GM12864 (cell line): Measurements from ENCODE around the gene PEX5L.
"Not testable (repeated sequence)": the region's sequence is repeated elsewhere in the genome, so short reads cannot be mapped to it uniquely, and the experiment has no call there.

ENCODE experiments used
- DNase-seq: peaks from one replicate; pipeline ENCODE4 v3.0.0-alpha.2; 2011; ENCODE audit warnings: low read depth
- H3K4me3 ChIP-seq: 2 replicates; pipeline ENCODE4 v1.5.1; 2011; ENCODE audit warnings: mild to moderate bottlenecking, low read depth, low read length, control low read depth
- TF ChIP-seq, protein P1 (sequence below): IDR thresholded peaks from 2 replicates; pipeline ENCODE4 v1.5.1; 2011; ENCODE audit warnings: low read depth, mild to moderate bottlenecking, moderate library complexity, low read length, control low read depth, inconsistent platforms; ENCODE audit errors: missing control alignments

The PEX5L gene

DNA sequence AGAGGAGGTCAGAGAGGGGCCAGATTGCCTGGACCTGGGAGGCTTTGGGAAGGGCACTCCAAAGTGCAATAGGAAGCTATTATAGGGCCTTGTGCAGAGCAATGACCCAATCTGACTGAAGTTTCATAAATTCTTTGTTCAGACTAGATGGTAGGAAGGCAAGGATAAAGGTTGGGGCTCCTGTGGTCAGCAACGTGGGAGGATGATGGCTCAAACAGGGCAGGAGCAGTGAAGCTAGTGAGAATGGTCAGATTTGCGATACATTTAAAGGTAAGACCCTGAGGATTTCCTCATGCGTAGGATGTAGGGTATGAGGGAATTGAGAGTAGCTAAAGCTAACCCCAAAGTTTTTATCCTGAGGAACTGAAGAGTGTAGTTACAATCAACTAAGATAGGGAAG lies 244.9 kb downstream of the PEX5L start:
- TF ChIP-seq, protein P1, sequence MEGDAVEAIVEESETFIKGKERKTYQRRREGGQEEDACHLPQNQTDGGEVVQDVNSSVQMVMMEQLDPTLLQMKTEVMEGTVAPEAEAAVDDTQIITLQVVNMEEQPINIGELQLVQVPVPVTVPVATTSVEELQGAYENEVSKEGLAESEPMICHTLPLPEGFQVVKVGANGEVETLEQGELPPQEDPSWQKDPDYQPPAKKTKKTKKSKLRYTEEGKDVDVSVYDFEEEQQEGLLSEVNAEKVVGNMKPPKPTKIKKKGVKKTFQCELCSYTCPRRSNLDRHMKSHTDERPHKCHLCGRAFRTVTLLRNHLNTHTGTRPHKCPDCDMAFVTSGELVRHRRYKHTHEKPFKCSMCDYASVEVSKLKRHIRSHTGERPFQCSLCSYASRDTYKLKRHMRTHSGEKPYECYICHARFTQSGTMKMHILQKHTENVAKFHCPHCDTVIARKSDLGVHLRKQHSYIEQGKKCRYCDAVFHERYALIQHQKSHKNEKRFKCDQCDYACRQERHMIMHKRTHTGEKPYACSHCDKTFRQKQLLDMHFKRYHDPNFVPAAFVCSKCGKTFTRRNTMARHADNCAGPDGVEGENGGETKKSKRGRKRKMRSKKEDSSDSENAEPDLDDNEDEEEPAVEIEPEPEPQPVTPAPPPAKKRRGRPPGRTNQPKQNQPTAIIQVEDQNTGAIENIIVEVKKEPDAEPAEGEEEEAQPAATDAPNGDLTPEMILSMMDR = no peak
- no peak for DNase-seq
- H3K4me3 ChIP-seq = no peak overlapping the region

DNA sequence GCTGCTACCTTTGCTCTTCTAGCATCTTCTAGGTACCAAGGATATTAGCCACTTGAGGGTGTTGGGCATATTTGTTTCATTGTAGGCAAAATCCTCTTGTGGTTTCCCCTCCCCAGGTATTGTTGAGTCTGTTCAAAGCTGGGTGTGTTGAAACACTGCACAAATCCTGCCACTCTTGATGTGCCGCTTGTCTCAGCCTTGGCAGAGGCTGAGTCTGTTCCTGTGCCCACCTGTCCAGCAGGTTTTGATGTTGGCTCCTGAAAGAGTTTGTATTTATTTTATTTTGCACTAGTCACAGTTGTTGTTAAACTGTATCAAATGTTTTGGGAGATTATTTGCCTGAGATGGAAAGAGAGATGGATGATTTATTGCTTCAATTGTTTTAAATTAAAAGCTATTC lies 247.7 kb downstream of the PEX5L start:
- no peak overlapping the region for H3K4me3 ChIP-seq
- TF ChIP-seq, protein P1 = no peak
- no peak for DNase-seq

DNA sequence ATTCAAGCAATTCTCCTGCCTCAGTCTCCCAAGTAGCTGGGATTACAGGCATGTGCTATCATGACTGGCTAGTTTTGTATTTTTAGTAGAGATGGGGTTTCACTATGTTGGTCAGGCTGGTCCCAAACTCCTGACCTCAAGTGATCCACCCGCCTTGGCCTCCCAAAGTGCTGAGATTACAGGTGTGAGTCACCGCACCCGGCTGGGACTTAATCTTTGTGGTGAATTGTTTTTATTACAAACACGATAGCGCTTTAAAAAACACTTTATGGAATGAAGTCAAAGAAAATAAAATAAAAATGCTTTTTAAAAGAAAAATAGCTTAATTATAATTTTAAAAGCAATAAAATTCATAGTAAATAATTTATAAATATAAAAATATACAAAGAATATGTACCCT lies 253.9 kb downstream of the PEX5L start:
- DNase-seq, H3K4me3 ChIP-seq: not testable (repeated sequence)

DNA sequence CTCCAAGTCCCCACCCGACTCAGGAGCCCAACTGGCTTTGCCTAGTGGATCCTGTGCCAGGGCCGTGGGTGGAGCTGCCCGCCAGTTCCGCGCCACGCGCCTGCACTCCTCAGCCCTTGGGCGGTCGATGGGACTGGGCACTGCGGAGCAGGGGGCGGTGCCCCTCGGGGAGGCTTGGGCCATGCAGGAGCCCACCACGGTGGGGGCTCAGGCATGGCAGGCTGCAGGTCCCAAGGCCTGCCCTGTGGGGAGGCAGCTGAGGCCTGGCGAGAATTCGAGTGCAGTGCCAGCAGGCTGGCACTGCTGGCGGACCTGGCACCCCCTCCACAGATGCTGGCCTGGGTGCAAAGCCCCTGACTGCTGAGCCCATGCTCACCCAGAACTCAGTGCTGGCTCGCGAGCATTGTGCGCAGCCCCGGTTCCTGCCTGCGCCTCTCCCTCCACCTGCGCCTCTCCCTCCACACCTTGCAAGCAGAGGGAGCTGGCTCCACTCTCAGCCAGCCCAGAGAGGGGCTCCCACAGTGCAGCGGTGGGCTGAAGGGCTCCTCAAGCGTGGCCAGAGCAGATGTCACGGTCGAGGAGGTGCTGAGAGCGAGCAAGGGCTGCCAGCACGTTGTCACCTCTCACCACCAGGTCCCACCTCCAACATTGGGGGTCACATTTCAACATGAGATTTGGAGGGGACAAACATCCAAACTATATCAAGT lies 261.2 kb downstream of the PEX5L start:
- H3K4me3 ChIP-seq = no peak overlapping the region
- TF ChIP-seq, protein P1 = no peak
- no peak for DNase-seq

DNA sequence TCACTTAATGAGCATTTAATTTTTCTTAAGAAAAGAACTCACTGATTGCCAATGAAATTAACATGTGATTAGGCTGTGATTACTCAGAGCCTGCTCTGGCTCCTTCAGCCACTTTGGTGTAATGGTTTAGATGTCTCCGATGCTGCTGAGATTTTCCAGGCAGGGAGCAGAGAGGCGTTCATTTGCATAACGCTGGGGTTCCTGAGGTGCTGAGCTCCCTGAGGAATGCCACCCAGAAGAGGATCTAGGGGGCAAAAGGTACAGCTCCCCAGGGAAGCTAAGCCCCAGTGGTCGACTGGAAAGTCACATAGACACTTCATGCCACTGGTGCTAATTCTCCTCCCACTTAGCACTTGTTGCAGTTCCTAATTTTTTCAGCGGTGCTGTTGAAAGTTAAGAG lies 264.4 kb downstream of the PEX5L start:
- no peak for DNase-seq
- TF ChIP-seq, protein P1 = no peak
- no peak overlapping the region for H3K4me3 ChIP-seq

DNA sequence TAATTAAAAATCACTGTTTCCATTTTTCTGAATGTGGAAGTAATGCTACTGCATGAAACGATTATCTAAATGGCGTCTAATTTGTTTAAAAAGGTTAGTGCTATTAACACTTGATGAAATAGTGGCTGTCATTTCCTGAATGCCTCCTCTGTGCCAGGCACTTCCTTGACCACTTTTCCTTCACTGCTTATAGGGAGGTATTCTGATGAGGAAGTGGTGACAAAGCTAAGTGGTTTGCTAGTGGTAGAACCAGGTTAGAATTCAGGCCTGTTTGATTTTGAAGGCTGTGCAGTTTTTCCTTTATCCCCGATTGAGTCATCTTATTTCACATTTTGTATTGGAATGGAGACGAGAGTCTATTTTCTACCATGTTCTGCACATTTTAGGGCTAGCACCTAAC lies 264.9 kb downstream of the PEX5L start:
- TF ChIP-seq, protein P1 = no peak
- no peak overlapping the region for H3K4me3 ChIP-seq
- DNase-seq = no peak

DNA sequence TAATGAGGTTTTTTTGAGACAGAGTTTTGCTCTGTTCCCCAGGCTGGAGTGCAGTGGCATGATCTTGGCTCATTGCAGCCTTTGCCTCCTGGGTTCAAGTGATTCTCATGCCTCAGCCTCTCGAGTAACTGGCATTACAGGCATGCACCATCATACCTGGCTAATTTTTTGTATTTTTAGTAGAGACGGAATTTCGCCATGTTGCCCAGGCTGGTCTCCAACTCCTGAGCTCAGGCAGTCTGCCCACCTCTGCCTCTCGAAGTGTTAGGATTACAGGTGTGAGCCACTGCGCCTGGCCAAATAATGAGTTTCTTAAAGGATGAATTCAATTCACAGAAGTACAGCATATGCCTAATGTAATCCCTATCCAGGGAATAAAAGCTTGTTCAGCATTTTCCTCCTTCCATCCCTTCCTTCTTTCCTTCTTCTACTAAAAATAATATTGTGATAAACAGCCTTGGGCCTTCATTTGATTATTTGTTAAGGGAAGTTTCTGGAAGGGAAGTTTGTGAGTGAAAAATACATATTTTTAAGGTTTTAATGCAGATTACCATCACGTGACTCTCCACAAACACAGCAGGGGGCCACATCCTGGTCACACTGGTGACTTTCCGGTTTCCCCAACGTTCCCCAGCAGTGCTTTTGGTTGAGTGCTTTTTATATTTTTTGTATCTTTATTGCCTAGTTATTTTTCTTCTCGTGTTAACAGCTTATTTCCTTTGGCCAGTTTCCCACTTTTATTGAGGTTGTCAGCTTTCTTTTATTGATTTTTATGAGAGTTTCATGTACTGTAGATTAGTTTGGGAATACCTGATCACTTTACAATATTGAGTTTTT lies 267.1 kb downstream of the PEX5L start:
- DNase-seq = no peak
- H3K4me3 ChIP-seq = no peak overlapping the region
- TF ChIP-seq, protein P1 = no peak
